Inflammatory macrophage (primary cell): Measurements from ENCODE around the gene XPR1.

Experiments
- DNase-seq, 2 donors: peaks; one replicate each; pipeline ENCODE4 v3.0.0-alpha.2; 2020 to 2022

The XPR1 gene

DNA sequence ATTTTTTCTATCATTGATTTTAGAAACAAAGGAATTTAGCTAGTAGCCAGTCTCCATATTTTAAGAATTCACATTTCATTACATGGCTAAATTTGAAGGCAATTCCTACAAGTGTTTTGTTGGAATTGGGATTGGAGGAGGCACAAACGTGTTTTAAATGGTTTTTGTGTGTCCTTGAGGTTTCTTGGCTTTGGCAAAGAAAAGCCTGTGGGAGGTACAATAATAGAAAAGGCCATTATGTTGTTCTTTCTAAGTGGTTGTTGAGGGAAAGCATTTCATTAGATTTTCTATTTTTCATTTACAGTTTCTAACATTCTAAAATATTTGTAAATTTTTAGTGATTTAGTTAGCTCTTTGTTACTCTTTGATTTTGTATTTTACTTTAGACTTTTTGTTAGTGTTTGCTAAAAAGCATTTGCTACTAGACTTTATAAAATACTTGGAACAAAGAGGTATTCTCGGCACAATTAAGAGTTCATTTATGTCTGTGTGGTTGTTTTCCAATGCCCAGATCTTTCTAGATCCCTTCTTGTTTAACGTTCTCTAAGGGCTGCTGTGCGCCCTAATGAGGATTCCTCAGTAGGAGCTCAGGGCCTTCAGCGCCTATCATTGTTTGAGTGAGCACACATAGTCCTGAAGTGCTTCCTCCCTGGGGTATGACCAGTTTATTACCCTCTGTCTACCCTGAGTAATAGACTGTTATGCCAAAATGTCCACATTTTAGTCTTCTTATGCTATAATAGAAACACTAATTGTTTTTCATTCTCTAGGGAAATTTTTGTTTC is 210.9 kb downstream of the XPR1 start:
- DNase-seq, result no peak

DNA sequence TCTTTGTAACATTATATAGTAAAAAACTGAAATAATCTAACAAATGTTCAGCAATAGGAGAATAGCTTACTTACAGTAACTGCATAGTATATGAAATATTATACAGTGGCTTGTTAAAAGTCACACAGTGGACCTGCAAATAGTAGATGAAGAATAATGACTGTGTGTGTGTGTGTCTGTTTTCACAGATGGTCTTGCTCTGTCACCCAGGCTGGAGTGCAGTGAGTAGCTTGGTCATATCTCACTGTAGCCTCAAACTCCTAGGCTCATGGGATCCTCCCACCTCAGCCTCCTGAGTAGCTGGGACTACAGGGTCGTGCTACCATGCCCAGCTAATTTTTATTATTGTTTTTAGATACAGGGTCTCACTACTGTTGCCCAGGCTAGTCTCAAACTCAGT is 213.5 kb downstream of the XPR1 start:
- DNase-seq, result no peak

DNA sequence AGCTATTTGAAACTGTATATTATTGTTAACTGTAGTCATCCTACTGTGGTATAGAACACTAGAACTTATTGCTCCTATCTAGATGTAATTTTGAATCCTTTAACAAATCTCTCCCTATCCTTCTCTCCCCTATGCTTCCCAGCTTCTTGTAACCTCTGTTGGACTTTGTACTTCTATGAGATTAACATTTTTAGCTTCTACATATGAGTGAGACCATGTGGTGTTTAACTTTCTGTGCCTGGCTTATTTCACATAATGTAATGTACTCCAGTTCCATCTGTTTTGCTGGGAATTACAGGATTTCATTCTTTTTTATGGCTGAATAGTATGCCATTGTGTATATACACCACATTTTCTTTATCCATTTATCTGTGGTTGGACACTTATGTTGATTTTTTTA is 216.4 kb downstream of the XPR1 start:
- no peak for DNase-seq

DNA sequence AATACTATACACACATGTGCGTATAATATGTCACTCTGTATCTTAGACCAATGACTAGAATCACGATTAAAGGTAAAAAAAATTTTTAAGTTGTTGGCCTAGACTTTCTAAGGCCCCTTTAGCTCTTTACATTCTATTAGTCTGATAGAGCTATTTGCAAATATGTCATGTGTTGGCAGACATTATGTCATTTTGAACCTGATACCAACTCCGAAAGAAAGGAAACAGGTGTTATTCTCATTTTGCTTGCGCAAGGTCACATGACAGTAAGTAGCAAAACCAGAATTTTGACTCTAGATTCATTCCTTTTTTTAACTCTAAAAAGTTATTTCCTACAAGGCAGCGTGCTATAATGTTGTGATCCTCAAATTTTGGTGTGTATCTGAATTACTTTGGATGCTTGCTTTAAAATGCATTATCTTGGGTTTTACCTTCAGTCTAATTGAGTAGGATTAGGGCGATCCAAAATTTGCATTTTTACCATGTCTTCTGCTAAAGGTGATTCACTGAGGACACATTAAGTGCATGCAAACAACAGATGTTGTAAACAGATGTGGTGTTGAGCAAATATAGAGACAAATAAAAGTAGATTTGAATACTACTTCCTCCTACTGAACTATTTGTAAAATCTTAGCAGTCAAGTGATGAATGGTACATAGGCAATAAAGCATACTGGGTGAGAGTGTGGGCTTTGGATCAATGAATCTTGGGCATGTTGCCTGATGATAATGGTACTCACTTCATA is 217.4 kb downstream of the XPR1 start:
- no peak for DNase-seq

DNA sequence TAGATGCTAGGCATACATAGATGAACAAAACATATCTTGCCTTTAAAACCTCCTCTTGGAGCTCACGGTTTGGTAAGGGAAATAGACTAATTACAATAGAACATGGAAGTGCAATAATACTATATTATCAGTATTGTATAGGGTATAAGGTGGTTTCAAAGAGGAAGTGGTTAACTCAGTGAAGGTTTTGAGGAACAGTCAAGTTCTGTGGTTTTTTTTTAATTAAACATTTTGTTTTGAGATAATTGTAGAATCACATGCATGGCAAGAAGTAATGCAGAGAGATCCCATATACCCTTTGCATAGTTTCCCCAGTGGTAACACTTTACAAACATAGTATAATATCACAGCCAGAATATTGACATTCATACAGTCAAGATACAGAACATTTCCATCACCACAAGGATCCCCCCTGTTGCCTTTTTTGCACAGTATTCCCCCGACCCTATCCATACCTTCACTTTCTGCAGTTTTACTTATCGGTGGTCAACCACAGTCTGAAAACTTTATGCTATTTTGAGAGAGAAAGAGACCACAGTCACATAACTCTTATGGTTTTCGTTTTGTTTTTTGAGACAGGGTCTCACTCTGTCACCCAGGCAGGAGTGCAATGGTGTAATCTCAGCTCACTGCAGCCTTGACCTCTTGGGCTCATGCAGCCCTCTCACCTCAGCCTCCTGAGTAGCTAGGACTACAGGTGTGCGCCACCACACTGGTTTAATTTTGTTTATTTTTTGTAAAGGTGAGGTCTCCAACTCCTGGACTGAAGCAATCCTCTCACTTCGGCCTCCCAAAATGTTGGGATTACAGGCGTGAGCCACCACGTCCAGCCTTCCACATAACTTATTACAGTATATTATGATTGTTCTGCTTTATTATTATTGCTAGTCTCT is 220.4 kb downstream of the XPR1 start:
- peak in 1 of 2 donors; percentile 43 for DNase-seq

DNA sequence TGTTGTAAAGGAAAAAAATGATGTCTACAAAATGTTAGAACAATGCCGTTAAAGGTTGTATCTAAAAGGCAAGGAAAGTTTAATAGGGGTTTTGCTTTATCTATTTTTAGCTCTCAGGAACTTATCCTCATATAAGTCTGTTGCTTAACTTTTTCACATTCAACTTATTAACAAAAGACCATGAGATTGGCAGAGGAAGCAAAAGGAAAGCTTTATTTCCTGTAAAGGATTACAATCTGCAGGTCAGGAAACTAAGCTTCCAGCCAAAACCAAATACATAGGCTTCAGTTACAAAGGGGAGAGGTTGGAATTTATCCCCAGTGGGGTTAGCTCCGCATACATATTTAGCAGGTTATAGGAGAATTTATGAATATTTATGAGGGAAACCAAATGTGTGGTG is 222.2 kb downstream of the XPR1 start:
- no peak for DNase-seq

DNA sequence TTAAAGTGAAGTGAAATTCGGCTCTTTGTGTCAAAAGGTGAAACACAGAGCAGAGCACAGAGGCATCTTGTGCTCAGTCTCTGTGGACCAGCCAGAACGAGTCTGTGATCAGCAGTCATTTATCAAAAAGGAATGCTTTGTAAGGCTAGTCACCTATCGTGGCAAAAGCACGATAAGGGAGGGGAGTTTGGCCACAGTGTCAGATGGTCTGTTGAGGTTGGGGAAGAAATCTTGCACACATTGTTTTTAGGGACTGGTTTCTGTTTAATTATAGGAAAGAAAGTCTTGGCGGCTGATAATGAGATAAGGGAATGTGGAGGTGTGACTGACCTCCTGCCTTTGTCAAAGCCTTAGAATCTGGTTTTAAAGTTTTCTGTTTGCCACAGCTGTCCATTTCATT is 222.6 kb downstream of the XPR1 start:
- DNase-seq, result no peak

DNA sequence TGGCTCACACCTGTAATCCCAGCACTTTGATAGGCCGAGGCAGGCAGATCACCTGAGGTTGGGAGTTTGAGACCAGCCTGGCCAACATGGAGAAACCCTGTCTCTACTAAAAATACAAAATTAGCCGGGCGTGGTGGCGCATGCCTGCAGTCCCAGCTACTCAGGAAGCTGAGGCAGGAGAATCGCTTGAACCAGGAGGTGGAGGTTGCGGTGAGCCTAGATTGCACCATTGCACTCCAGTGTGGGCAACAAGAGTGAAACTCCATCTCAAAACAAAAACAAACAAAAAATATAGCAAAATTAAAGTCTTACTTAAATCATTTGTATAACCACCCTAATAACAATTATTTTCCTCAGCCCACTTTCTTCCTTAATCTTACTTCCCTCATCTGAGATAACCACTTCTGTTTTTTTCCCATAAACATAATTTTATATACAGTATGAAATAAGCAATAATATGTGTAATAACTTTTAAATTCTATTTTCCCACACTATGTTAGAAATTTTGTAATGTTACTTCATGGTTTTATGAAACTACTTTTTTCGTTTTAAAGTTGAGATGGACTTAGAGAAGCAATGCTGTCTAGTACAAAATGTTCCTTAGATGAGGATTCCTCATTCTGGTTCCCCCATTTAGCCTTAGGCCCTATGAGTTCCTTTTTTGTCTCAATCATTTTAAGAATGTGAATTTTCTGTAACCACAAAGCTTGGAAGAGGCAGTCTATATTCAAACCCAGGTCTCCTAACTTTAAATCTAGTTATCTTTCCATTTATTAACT is 226.3 kb downstream of the XPR1 start:
- peak; percentile 52 to 69 for DNase-seq

DNA sequence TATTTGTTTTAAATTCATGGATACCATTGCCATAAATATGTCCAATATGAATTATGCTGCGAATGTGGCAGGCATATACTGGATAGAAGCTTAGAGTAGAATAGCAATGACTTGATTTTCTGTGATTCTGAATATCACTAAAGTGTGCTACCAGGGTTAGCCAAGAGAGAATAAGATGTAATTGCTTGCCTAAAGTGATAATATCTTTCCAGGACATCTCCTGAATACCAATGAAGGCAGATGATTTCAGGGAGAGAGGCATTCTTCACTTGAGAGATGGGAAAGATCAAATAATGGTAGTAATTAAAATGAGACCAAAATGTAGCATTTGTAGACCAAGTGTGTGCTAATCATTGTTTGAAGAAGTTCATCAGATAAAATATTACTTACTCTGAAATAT is 227.5 kb downstream of the XPR1 start:
- no peak for DNase-seq

DNA sequence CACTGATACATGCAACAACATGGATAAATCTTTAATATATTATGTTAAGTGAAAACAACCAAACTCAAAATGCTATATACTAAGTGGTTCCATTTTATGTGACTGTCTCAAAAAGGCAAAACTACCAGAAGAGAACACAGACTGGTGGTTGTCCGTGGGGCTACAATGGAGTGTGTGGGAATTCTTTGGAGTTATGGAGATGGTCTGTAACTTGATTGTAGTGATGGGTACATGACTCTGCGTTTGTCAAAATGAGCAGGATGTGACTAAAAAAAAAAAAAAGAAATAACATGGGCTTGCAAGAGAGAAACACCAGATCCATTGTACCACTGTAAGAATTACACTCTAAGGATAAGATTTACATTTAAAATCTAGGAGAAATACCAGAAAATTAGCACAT is 228.7 kb downstream of the XPR1 start:
- no peak for DNase-seq

DNA sequence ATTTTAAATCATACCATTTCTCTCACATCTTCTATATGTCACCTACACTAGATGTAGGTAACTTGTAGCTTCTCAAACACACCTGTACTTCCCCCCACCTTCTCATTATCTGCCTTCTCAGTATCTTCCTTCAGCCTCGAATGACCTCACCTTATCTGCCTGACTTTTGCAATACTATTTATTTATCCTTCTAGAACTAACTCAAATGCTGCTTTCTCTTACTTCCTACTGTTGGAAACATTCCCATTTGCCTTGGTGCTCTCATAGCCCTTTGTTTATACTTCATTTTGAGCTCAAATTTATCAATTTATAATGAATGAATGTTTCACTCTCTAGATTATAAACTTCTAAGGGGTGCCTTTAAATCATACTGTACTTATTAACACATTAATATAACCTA is 230.5 kb downstream of the XPR1 start:
- DNase-seq, result no peak

DNA sequence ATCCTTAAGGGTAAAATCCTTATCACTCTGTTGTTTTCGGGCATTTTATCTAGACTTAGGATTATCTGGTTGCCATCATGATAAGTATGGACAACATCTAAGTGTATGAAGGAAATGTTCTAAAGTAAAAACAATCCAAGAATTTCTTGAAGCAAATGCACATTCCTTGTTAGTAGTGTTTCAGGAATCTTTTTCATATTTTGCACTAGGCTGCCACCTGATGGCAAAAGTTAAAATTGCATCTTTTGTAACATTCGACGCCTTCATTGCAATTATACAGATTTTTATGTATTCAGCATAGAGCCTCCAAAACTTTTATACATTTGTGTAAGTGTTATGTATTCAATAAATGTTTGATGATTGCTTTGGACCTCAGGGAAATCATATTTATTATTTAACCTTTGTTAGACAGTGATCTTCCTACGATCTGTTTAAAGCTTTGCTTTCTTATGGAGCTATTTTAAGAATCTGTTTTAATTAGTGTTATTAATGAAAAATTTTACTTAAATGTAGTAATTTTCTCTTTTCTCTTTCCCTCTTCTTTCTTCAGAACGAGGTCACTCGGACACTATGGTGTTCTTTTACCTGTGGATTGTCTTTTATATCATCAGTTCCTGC is 231.4 kb downstream of the XPR1 start:
- DNase-seq, result peak; percentile 57 to 64

DNA sequence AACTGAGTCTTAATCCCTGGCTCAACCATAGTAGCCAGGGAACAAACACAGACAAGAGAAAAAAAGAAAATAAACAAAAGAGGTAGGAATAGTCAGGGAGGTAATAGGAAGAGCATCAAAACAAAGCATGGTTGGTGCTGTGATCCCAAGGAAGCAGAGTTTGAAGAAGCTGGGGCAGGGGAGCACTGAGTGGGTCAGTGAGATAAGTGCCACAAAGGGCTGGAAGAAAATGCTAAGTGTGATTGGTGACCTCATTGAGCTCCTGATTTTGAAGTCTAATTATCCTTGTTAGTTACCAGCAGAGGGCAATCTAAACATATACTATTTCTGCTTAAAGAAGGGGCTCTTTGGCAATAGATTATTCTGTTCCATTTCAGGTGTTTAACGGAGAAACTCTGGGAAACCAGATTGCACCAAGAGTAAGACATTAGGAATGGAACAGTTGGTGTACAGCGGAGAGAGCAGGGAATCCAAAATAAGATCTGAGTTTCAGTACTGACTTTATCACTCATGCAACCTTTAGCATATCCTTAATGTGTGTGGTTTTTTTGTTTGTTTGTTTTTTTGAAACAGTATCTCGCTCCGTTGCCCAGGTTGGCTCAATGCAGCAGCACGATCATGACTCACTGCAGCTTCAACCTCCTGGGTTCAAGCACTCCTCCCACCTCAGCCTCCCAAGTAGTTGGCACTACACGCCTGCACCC is 250.1 kb downstream of the XPR1 start:
- peak; percentile 25 to 58 for DNase-seq

DNA sequence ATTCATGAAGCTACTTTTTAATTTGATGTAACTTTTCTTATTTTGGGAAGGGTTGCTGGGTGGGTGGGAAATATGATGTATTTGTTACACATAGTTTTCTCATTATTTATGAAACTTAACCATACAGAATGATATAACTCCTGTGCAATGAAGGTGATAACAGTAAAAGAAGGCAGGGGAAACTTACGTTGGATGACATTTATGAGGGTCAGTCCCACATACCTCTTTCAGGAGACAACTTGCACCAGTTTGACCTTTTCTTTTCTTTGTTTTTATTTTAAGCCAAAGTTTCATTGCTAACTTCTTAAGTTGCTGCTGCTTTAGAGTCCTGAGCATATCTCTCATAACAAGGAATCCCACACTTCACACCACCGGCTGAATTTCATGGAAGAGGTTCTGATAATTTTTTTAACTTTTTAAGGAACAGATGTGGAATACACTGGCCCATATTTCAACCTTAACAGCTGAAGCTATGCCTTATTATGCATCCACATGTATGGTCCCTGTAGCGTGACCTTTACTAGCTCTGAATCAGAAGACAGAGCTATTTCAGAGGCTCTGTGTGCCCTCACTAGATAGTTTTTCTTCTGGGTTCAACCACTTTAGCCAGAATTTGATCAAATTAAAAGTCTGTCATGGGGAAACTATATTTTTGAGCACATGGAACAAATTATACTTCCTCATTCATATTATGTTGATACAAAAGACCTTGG is 252.9 kb downstream of the XPR1 start:
- DNase-seq, result no peak

DNA sequence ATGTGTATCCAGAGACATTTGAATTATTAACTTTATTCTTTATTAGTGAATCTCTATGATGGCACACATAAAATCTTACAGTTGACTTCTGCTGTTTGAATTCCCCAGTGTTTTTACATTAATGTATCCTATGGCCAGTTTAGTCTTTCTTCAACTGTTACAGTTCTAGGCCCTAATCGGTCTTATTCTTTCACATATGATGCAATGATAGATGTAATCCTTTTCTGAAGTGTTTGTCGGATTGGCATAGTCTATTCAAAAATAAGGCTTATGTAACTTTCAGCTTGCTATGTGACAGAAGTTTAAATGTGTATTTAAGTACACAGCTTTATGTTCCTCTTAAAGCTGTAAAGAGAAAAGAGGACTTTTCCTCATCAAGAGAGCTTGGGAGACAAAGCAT is 254.5 kb downstream of the XPR1 start:
- no peak for DNase-seq

DNA sequence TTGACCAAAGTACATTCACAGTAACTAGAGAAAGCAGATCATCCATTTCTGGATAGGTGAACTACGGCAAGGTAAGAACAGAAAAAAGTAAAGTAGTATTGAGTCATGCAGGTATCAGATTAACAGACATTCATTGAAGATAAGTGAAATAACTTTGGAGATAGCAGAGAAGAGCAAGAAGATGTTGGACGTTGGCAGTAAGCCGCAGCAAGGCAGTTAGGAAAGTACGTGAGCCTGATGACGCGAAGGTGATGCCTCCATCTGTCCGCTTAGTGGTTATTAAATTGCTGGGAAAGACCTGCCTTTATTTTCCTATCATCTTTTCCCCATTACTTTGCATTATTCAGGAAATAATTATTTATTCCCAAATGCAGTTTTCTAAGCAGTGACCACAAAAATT is 256.0 kb downstream of the XPR1 start:
- no peak for DNase-seq

DNA sequence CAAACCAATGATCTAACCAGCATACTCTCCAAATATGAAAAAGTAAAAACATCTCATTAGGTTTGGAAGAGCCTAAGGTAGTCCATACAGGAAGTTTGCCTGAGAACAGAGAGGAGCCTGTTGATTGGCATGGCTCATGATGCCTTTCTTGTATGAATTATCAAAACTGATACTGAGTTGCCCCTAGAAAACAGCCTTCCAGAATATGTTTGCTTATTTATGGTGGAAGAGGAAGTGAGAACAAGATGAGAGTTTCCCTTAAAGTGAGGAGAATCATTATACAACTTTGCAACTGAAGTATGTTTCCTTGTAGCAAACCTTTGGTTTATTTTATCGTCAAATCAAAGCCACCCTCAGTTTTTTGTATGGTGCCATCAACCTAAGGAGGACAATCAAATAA is 257.0 kb downstream of the XPR1 start:
- no peak for DNase-seq

DNA sequence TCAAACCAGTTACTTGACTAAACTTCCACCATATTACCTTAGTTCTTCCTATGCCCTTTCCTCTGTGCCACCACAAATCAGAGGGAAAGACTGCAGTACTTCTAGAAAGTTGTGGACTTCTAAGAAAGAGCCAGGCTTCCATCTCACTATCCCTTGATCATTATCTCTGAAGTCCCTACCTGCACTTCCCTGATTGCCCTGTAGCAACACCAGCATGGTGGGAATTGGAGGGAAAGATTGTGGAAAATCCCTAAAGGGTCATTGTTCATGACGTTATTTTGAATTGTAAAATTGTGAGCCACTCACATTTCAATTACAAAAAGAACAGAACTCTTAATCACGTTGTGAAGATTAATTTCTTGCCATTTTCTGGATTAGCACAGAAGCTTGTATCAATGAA is 257.5 kb downstream of the XPR1 start:
- DNase-seq, result no peak

DNA sequence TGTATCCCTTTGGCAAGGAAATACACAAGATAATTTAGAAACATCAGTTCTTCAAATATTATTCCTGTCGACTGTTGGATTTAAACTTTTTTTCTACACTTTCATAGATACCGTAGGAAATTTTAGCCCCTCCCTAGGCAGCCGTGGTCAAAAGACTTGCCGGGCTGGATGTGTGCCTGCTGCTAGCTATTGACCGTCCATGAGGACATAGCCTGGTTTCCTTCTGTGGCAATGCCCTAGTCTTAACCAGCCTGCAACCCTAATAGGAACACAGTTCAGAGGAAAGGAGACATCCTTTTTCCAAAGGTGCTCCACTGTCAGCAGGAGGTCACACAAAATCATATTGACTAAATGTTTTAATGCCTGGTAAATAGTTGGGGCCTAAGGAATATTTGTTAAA is 260.4 kb downstream of the XPR1 start:
- DNase-seq, result no peak

DNA sequence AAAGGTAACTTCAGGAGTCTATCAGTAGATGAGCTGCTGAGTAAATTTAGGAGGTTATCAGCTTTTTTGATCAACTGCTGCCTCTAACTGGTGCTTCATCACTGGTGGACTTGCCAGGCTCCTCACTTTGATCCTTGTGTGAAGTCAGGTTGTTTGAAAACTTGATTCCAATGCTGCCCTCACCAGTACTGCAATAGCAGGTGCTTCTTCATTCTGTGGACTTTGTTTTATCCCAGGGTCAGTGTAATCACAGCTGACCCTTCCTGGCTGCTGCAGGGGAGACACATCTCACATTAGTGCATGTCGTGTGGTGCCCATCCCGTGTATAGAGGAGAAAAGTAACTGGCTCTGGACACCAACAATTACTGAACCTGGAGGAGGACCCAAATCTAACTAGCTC is 260.9 kb downstream of the XPR1 start:
- no peak for DNase-seq

DNA sequence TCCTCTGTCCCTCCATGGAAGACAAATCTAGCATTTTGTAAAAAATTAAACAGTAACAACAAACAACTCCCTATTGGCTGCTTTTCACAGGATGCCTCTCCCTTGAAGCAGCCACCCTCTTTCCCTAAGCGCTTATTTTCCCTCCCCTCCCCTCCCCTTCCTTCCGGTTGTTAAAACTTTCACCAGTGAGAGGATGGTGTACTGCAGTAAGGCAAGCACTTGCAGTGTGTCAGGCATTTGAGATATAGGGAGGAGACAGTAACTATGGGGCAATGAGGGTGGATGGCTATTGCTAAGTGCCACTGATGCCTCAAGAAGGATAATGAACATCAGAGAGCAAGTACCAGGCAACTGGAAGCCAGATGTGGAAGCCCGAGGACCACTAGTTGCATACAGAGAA is 261.8 kb downstream of the XPR1 start:
- no peak for DNase-seq
